ENCODE data around the gene SGK1. TPM values are rescaled to one million over a fixed set of nuclear protein-coding genes. Genes with fewer than 3 reads are reported as not detected.
"Not testable (repeated sequence)": the region's sequence is repeated elsewhere in the genome, so short reads cannot be mapped to it uniquely, and the experiment has no call there.

Gene SGK1
- total RNA-seq, 3 donors from 2014 or later, result 104 to 459 (median 193) TPM

GRCh38 chr6:134322216-134322615, 4.3 kb upstream of the SGK1 start:
- Histone ChIP-seq H3K4me1 (no peaks in the 10 kb centered on the region), H3K9me3 (peaks cover 0 to 7% of the 10 kb centered on the region in 2 donors), H3K4me3 (no peak overlapping the region), H3K36me3 (no peaks in the 10 kb centered on the region), H3K27ac (no peak overlapping the region), H3K27me3 (peaks cover 0 to 3% of the 10 kb centered on the region in 2 donors)
- no peak for DNase-seq (ENCODE audit: low spot score in 2 of 2)
- no peak for TF ChIP-seq CTCF (IDR thresholded peaks at IDR 0.05)
- intact Hi-C loops (cut with DNase I; ENCODE audit: low total_unique reads), result no loop called here

DNA sequence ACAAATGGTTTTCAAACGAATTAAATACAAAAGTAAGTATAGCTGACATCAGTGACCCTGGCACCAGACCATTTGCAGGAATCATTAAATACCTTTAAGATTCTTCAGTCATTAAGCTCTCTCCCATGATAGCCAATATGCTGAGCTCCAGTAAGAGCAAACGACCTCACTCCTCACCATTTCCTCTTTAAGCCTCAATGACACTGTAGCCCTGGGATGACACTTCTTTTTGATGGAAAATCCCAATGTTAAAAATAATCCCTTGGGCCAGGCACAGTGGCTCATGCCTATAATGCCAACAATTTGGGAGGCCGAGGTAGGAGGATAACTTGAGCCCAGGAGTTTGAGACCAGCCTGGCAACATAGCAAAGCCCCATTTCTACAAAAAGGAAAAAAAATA, 3.3 kb upstream of the SGK1 start:
- H3K27ac ChIP-seq, result no peak overlapping the region
- peaks cover 0 to 3% of the 10 kb centered on the region in 2 donors for H3K27me3 ChIP-seq
- no peak for DNase-seq (ENCODE audit: low spot score in 2 of 2)
- peaks cover 0 to 7% of the 10 kb centered on the region in 2 donors for H3K9me3 ChIP-seq
- intact Hi-C loops (cut with DNase I; ENCODE audit: low total_unique reads), result no loop called here
- no peak overlapping the region for H3K4me3 ChIP-seq
- no peaks in the 10 kb centered on the region for H3K4me1 ChIP-seq
- TF ChIP-seq CTCF (IDR thresholded peaks at IDR 0.05) (no peak), POLR2AphosphoS5 (IDR thresholded peaks at IDR 0.05) (no peak), POLR2A (IDR thresholded peaks at IDR 0.05) (no peak)
- H3K36me3 ChIP-seq, result no peaks in the 10 kb centered on the region

- intact Hi-C loops (cut with DNase I; ENCODE audit: low total_unique reads); H3K36me3 ChIP-seq; H3K27ac ChIP-seq; H3K9me3 ChIP-seq; H3K27me3 ChIP-seq; H3K4me1 ChIP-seq; DNase-seq (ENCODE audit: low spot score in 2 of 2); H3K4me3 ChIP-seq: not testable (repeated sequence)
Measured at GRCh38 chr6:134319686-134320085, 1.8 kb upstream of the SGK1 start.

- intact Hi-C loops (cut with DNase I; ENCODE audit: low total_unique reads), result no loop called here
- DNase-seq (ENCODE audit: low spot score in 2 of 2), result no peak
- TF ChIP-seq POLR2AphosphoS5 (IDR thresholded peaks at IDR 0.05) (no peak), CTCF (IDR thresholded peaks at IDR 0.05) (no peak), POLR2A (IDR thresholded peaks at IDR 0.05) (no peak)
- peaks cover 0 to 3% of the 10 kb centered on the region in 2 donors for H3K27me3 ChIP-seq
- no peaks in the 10 kb centered on the region for H3K36me3 ChIP-seq
- H3K4me3 ChIP-seq, result no peak overlapping the region
- no peaks in the 10 kb centered on the region for H3K4me1 ChIP-seq
- H3K9me3 ChIP-seq, result no peaks in the 10 kb centered on the region
- H3K27ac ChIP-seq, result no peak overlapping the region
Measured at GRCh38 chr6:134318974-134319281, 1.0 kb upstream of the SGK1 start.

DNA sequence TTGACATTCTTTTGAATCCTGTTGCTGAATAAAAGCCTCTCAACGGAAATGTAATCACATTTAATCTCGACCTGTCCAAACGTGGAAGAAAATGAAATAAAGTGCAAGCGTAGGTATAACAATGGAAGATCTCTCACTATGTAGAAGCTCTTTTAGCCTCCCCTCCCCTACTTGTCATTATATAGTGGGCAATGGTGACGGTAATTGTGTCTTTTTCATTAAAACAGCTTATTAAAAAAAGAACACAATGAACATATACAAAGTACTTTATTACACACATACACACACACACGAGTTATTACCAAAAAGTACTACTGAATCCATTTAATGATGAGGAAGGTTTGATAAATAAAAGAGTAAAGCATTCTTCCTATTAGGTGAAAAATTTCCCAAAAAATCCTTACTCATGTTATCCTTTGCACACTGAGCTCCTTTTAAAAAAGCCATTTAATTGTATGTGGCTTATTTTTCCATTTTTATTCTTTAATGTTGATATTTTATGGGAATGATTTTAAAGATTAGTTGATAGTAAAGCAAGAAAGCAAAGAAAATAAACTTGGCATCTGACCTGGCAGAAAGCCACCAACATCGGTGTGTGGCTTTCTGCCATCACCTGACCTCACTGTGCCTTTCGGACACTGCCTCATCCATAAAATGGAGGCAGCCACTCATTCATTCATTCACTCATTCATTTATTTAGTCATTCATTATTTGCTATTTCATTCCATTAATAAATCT, 493 bp upstream of the SGK1 start:
- no peak for DNase-seq (ENCODE audit: low spot score in 2 of 2)
- Histone ChIP-seq H3K4me3 (peak overlapping the region in 2 of 3 donors; percentile 55 to 73), H3K4me1 (no peaks in the 10 kb centered on the region), H3K36me3 (no peaks in the 10 kb centered on the region), H3K9me3 (no peaks in the 10 kb centered on the region), H3K27ac (no peak overlapping the region), H3K27me3 (peaks cover 0 to 3% of the 10 kb centered on the region in 2 donors)
- TF ChIP-seq CTCF (IDR thresholded peaks at IDR 0.05) (no peak), POLR2A (IDR thresholded peaks at IDR 0.05) (no peak), POLR2AphosphoS5 (IDR thresholded peaks at IDR 0.05) (no peak)
- intact Hi-C loops (cut with DNase I; ENCODE audit: low total_unique reads), result no loop called here

Data from breast epithelium (tissue), 4 donors.